Upper lobe of left lung (tissue), 6 donors: ENCODE measurements around the gene SELENON. TPM values are rescaled to one million over a fixed set of nuclear protein-coding genes. Genes with fewer than 3 reads are reported as not detected.

Experiments used
- ATAC-seq, 2 donors: fragments of 200-7000 bp; cut with Tn5 transposase; one replicate each; pipeline ENCODE4 v1.9.1; 2022; ENCODE audit warnings: mild to moderate bottlenecking in 2 of 2, moderate library complexity in 2 of 2; ENCODE audit not compliant: low FRiP score in 2 of 2
- DNase-seq, 2 donors: peaks; one replicate each; pipeline ENCODE4 v3.0.0-alpha.2; 2019 to 2020
- H3K27ac ChIP-seq, 4 donors: fragments of 200-600 bp; sonication (generic); one replicate each; pipeline ENCODE4 v1.5.1; 2016 to 2019
- H3K27me3 ChIP-seq, 4 donors: fragments of 200-600 bp; sonication (generic); one replicate each; pipeline ENCODE4 v1.5.1; 2017 to 2019
- H3K36me3 ChIP-seq, 4 donors: fragments of 200-600 bp; sonication (generic); one replicate each; pipeline ENCODE4 v1.5.1; 2016 to 2019
- H3K4me1 ChIP-seq, 4 donors: fragments of 200-600 bp; sonication (generic); one replicate each; pipeline ENCODE4 v1.5.1; 2018 to 2019
- H3K4me3 ChIP-seq, 4 donors: fragments of 200-600 bp; sonication (generic); one replicate each; pipeline ENCODE4 v1.5.1; 2017 to 2019; ENCODE audit warnings: mild to moderate bottlenecking in 2 of 4, moderate library complexity in 1 of 4
- H3K9me3 ChIP-seq, 4 donors: fragments of 200-600 bp; sonication (generic); one replicate each; pipeline ENCODE4 v1.5.1; 2018 to 2019
- CTCF ChIP-seq, 6 experiments: fragments of 450-650 bp in 4 of 6; fragments of 200-600 bp in 2 of 6; sonication (generic) in 2 of 6; IDR thresholded peaks; one replicate each; pipeline ENCODE4 v1.5.1; 2016 to 2019; ENCODE audit warnings: antibody characterized with exemption in 6 of 6
- EP300 ChIP-seq, 4 donors: sonication (generic); formaldehyde crosslinking; IDR thresholded peaks; one replicate each; pipeline ENCODE4 v1.5.1; 2017; ENCODE audit warnings: antibody characterized with exemption in 4 of 4, control low read depth in 2 of 4
- POLR2A ChIP-seq, 4 donors: fragments of 450-650 bp; IDR thresholded peaks; one replicate each; pipeline ENCODE4 v1.5.1; 2016 to 2017; ENCODE audit warnings: antibody characterized with exemption in 4 of 4, mild to moderate bottlenecking in 2 of 4
- POLR2AphosphoS5 ChIP-seq, 2 donors: sonication (generic); formaldehyde crosslinking; IDR thresholded peaks; one replicate each; pipeline ENCODE4 v1.5.1; 2017; ENCODE audit warnings: antibody characterized with exemption in 2 of 2
- whole genome bisulfite sequencing, 2 donors: methylation state at CpG; one replicate each; pipeline ENCODE4 v1.1.5; 2017 to 2018; 5-methylcytosine and 5-hydroxymethylcytosine counted together
- total RNA-seq, 6 donors: library from RNA; depleted of rRNA in 4 of 6; stranded (reverse); fragments of >200 nt in 4 of 6; gene quantifications; one replicate each; pipeline versions ENCODE4 v1.1.0 to v1.2.1, GENCODE V29; 2016 to 2021
- donor health status: DM: no; HTN: no; CAD: no; lungs with moderate emphysema.
- donor health status: DM: no; HTN: yes; CAD: no; lungs with severe emphysema.

The SELENON gene
- total RNA-seq, 6 donors from 2014 or later, result 22.0 to 91.1 (median 60.5) TPM

GRCh38 chr1:25773441-25774125 lies 26.4 kb upstream of the SELENON start:
- no peak for ATAC-seq
- Histone ChIP-seq H3K4me1 (peaks cover 2 to 29% (median 14%) of the 10 kb centered on the region in 4 donors), H3K36me3 (peaks cover 0 to 20% (median 0%) of the 10 kb centered on the region in 4 donors), H3K27ac (peak overlapping the region in 1 of 4 donors; percentile 41), H3K27me3 (no peaks in the 10 kb centered on the region), H3K9me3 (no peaks in the 10 kb centered on the region), H3K4me3 (no peak overlapping the region)
- peak in 1 of 2 donors; percentile 81 for DNase-seq
- TF ChIP-seq POLR2AphosphoS5 (IDR thresholded peaks at IDR 0.05), result no peak
- no peak for TF ChIP-seq CTCF (IDR thresholded peaks at IDR 0.05)
- no peak for TF ChIP-seq POLR2A (IDR thresholded peaks at IDR 0.05)
- no peak for TF ChIP-seq EP300 (IDR thresholded peaks at IDR 0.05)
- 63 to 74% methylated on average over 3 to 4 of the region's 4 CpGs for whole genome bisulfite sequencing, 2 donors

GRCh38 chr1:25774206-25774803 lies 25.7 kb upstream of the SELENON start:
- WGBS, 2 donors, result 78 to 79% methylated on average over 11 to 13 of the region's 13 CpGs
- no peak for ATAC-seq
- H3K27ac ChIP-seq, result peak overlapping the region in 1 of 4 donors; percentile 41
- DNase-seq, result no peak
- H3K27me3 ChIP-seq, result no peaks in the 10 kb centered on the region
- H3K4me1 ChIP-seq, result peaks cover 2 to 29% (median 14%) of the 10 kb centered on the region in 4 donors
- TF ChIP-seq POLR2AphosphoS5 (IDR thresholded peaks at IDR 0.05) (no peak), EP300 (IDR thresholded peaks at IDR 0.05) (no peak), POLR2A (IDR thresholded peaks at IDR 0.05) (no peak), CTCF (IDR thresholded peaks at IDR 0.05) (no peak)
- no peak overlapping the region for H3K4me3 ChIP-seq
- H3K36me3 ChIP-seq, result peaks cover 0 to 24% (median 0%) of the 10 kb centered on the region in 4 donors
- H3K9me3 ChIP-seq, result no peaks in the 10 kb centered on the region

- H3K4me1 ChIP-seq, result peaks cover 2 to 27% (median 11%) of the 10 kb centered on the region in 4 donors
- no peaks in the 10 kb centered on the region for H3K27me3 ChIP-seq
- 64 to 77% methylated on average over 10 to 16 of the region's 16 CpGs for WGBS, 2 donors
- H3K9me3 ChIP-seq, result no peaks in the 10 kb centered on the region
- DNase-seq (no peak), ATAC-seq (no peak)
- no peak for TF ChIP-seq POLR2AphosphoS5 (IDR thresholded peaks at IDR 0.05)
- no peak for TF ChIP-seq POLR2A (IDR thresholded peaks at IDR 0.05)
- no peak for TF ChIP-seq EP300 (IDR thresholded peaks at IDR 0.05)
- TF ChIP-seq CTCF (IDR thresholded peaks at IDR 0.05), result no peak
- no peak overlapping the region for H3K4me3 ChIP-seq
- peak overlapping the region in 1 of 4 donors; percentile 6 for H3K27ac ChIP-seq
- H3K36me3 ChIP-seq, result peaks cover 0 to 24% (median 0%) of the 10 kb centered on the region in 4 donors
These were observed 24.8 kb upstream of the SELENON start for GRCh38 chr1:25774921-25775771.

- ATAC-seq (no peak), DNase-seq (no peak)
- Histone ChIP-seq H3K27ac (no peak overlapping the region), H3K36me3 (peaks cover 0 to 26% (median 0%) of the 10 kb centered on the region in 4 donors), H3K4me1 (peaks cover 0 to 7% (median under 1%) of the 10 kb centered on the region in 4 donors), H3K27me3 (no peaks in the 10 kb centered on the region), H3K4me3 (no peak overlapping the region), H3K9me3 (no peaks in the 10 kb centered on the region)
- 92 to 96% methylated on average over 8 of the region's 8 CpGs for WGBS, 2 donors
- no peak for TF ChIP-seq POLR2AphosphoS5 (IDR thresholded peaks at IDR 0.05)
- TF ChIP-seq POLR2A (IDR thresholded peaks at IDR 0.05), result no peak
- no peak for TF ChIP-seq CTCF (IDR thresholded peaks at IDR 0.05)
- no peak for TF ChIP-seq EP300 (IDR thresholded peaks at IDR 0.05)
These were observed 20.6 kb upstream of the SELENON start for GRCh38 chr1:25779388-25779787.
